NCI-H2227 (cell line): Measurements from ENCODE around the gene TDRD7.

Experiments
- DNase-seq: peaks from one replicate; lab custom pipeline; 2025; ENCODE audit not compliant: unreplicated experiment; lab: John Stamatoyannopoulos, UW

Gene TDRD7

DNA sequence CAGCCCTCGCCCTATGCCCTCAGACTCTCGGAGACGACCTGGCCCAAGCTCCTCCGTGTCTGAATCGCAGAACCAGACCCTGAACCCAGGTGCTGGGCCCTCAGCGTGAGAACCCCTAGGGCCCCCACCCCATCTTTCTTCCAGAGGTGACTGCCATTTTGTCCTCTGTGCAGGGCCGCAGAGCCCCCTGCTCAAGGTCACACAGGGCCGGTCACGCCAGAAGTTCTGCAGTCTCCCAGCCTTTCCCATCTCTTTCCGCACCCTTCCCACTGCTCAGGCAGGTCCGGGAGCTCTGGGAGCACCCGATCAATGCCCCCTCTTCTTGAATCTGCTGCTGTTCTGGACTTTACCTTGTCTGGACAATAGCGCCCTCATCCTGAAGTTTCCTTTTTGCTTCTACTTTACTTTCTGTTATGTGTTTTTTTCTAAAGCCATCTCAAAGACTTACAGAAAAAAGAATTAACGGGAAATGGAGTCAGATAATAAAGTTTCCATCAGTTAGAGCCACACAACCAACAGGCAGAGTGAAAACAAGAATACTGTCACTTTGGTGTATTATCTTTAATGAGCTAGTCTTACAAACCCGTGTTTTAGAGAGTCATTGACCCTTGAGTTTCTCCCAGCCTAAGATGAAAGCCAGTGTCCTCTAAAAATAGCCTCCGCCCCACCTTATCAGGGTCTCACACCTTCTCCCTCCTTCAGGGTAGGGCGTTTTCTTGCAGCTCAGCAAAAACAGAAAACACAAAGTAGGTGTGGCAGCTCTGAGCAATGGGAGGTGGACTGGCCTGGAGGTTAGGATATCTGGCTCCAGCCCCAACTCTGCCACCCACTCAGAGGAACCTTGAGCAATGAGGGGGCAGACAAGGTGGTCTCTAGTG is 91.3 kb downstream of the TDRD7 start:
- DNase-seq, result no peak

DNA sequence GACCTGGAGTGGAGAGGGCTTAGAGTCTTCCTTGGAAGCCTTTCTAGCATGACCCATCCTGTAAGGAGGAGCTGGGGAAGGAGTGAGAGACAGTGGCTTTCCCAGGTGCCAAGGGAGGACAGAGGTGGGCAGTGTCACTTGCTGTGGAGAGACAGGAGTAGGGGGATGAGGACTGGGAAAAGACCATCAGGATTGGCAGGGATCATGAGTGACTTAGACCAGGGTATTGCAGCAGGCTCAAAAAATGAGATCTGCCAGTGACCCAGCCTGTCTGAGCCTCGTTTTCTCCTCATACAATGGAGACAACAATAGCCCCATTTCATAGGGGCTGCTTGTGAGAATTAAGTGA is 91.9 kb downstream of the TDRD7 start:
- no peak for DNase-seq

DNA sequence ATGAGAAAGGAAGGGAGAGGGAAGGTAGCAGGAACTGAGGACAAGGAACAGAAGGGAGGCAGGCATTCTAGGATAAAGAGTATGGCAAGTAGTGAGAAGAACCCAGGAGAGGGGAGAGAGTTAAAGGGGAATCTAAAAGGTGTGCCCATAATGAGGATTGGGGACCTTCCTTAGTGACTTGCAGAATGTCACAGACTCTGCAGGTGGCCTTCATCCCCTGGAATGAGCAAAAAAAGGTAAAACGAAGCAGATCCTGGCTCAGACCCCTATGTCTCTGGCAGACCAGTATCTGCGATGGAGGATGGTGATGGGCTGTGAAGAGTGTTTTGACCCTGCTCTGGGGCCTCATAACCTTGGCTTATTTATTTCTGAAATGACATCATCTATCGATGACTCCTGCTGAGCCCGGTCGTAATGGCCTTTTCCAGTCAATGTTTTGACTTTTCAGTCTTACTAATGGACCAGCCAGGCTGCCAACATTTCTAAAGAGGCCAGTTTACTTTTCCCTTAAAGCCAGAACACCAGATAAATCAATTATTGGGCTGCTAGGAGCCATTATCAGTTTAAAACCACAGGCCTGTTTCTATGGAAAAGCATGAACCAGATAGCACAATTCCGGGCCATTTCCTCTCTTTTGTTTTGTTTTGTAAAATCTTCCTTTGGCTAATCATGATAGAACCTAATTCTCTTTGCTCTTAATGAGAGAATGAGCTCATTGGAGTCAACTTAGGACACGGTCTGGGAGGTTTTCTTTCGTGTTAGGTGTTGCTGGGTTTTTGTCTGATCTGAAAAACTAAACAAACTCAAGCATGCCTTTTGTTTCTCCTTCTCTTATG is 92.7 kb downstream of the TDRD7 start:
- DNase-seq, result no peak

DNA sequence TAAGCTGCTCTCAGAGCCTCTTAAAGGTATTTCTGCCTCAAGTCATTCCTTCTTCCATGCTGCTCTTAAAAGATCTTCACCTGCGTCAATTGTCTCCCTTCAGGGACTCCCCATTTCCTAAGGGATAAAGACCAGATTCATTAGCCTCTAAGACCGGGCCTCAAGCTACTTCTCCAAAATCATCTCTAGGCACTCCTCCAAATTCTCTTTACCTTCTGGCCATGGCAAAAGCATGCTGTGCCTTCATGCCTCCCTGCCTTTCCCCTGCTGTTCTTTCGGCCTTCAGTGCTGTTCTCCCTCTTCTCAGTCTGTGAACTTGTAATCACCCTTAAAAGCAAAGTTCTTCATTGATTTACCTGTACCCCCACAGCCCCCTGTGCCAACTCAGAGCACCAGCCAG is 93.9 kb downstream of the TDRD7 start:
- no peak for DNase-seq

DNA sequence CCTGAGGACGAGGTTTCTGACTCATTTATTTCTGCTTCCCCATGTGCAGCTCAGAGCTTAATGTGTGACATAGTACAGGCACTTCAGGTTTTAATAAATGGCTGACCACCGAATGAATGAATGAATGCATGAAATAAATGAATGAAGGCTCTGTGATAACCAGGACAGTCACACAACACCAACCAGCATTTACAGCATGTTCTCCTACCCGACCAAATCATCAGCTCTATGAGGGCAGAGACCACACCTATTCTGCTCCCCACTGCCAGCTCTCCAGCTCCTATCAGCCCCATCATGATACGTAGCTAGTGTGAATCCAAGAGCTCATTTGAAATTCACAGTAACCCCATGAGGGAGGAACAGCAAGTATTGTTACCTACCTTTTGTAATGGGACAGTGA is 94.4 kb downstream of the TDRD7 start:
- DNase-seq, result no peak

DNA sequence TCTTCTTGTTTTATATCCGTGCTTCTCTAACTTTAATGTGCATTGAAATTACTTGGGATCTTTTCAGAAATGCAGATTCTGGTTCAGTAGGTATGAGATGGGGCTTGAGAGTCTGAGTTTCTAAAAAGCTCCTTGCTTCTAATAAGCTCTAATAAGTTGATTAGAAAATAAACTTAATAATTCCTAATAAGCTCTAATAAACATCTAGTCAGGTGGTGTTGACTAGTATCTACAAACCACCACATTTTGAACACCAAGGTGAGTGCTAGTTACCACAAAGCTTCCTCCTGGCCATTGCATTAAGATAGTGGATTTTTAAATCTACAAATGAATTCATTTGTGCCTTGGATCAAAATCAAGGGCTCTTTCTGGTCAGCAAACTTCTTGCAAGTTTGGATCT is 94.9 kb downstream of the TDRD7 start:
- DNase-seq, result no peak

DNA sequence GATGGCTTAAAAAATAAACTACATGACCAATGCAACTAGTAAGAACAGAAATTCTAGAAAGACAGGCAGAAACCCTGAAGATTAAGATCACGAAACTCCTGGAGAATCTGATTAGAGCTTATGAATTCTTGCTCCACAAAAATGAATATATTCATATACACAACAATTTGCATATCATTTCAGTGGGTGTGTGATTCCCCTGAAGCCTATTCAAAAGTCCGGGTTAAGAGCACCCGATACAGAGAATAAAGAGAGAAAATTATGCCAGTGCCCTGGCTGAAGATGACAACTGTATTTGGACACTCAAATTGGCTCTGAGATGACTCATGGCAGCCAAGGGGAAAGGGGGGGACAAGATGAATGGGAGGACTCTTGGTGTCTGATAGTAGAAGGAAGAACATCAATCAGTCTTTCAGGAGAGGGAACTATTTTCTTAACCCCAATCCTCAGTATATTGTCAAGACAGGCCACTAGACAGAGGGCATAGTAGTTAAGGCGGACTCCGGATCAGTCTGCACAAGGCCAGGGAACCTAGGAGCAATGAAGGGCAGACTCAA is 95.6 kb downstream of the TDRD7 start:
- no peak for DNase-seq

DNA sequence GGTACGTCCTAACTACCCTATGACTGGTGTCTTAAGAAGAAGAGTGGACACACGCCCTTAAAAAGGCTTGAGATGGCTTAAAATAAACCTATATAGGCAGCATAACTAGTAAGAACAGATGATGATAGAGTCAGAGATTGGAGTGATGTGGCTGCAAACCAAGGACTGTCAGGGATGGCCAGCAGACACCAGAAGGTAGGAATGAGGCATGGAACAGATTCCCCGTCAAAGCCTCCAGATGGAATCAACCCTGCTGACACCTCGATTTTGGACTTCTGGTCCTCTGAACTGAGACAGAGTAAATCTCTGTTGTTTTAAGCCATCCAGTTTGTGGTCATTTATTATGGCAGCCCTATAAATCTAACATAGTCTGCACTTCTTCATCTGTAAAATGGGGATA is 97.0 kb downstream of the TDRD7 start:
- DNase-seq, result no peak

DNA sequence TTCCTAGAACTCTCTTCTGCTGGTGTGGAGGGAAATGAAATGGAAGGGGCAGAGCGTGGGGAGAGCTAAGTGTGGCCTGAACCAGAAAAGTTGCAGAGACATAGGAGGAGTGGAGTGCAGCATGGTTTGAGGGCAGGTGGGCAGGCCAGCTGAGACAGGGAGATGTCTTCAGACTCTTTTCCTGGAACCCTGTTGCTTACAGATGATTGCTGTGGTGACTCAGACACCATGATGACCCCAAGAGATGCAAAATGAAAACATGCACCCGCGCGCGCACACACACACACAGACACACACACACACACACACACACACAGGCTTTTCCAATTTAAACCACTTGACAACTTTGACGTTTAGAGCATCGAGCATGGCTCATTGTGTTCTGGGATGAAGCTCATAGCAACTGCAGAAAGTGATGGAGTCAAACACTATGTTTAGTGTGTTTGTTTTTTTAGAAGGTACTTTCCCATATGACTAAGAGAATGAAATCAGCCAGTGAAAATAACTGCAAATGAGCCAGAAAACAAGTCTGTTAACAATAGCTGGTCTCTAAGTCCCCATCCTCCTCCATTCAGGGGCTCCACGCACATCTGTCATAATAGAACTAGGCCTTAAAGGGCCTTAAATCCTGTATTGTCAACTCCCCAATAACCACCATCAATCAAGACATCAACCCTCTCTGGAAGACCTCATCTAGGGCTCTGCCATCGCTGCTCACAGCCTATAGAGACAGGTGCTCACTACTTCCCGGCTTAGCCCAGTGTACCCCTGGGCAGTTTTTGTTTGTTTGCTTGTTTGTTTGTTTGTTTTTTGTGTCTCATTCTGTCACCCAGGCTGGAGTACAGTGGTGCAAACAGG is 99.1 kb downstream of the TDRD7 start:
- DNase-seq, result peak; percentile 45

DNA sequence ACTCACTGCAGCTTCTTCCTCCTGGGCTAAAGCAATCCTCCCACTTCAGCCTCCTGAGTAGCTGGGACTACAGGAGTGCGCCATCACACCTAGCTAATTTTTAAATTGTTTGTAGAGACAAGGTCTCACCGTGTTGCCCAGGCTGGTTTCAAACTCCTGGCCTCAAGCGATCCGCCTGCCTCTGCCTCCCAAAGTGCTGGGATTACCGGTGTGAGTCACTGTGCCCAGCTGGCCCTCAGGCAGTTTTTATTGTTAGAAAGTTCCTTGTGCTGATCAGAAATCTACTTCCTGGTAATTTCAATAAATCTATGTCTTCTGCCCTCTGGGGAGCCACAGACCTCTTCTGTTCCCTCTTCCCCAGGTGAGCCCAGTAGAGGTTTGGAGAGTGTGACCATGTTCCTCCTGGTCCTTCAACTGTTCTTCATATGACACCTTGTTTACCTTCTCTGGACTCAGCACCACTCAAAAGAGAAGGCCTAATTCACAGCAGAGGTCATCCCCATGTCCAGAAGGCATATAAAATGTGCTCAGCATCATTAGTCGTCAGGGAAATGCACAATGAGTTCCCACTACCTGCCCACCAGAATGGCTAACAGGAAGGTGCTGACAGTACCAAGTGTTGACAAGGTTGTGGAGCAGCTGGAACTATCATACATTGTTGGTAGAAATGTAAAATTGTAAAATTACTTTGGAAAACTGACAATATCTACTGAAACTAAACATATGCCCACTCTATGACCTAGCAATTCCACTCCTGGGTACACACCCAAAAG is 99.9 kb downstream of the TDRD7 start:
- DNase-seq, result no peak

DNA sequence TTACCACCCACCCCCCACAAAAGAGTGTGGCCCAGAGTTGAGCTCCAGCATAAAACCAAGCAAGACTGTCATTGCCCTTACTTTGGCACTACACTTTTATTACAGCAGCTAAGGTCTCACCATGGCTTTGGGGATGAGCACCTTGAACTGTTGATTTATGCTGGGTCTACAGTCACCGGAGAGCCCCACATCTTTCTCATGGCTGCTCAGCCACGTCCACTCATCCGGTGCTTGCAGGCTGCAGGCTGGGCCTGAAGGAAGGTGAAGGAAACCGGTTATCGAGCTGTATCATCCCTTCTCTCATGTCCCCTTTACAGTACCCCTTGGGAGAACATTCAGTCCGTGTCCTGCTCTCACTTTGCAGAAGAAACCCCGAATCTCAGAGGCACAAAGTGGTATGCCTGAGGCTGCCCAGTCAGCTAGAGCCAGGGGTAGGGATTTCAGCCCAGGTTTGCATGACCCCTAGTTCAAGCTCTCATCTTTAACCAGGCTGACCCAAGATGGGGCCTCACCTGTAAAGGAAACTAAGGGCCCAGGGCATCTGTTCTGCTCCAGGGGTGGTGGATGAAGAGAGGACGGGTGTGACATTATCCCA is 101.2 kb downstream of the TDRD7 start:
- DNase-seq, result no peak

DNA sequence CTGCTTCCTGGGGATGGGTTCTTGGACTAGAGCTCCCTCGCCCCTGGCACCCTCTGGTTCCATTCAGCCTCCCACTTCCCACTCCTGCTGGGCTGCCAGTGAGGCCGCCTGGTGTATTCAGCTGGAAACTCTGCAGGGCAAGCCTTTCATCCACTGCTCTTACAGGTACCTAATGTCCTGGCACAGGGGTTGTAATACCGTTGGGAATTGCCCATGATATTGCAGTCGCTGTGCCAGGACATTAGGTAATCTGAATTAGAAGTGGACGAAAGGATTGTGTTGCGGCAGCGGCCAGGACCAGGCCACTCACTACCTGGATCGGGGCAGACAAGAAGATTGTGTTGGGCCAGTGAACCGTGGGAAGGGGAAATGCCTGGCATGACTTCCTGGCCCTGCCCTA is 102.6 kb downstream of the TDRD7 start:
- DNase-seq, result no peak

DNA sequence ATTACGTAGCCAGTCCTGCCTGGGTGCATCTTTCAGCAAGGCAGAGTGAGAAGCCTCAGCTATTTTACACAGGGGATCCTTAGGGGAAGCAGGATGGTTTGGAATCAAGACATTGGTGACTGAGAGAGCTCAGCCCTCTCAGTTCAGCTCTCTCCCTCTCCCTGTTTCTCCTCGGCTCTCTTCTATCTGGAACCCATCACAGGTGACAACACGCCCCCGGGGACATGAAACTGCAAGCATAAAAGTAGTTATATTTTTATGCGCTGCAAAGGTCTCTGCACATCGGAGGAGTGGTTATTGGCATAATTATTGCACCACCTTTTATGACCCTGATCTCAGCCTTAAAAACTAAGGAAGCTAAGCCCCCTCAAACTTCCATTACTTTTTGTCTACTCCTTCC is 103.8 kb downstream of the TDRD7 start:
- DNase-seq, result no peak

DNA sequence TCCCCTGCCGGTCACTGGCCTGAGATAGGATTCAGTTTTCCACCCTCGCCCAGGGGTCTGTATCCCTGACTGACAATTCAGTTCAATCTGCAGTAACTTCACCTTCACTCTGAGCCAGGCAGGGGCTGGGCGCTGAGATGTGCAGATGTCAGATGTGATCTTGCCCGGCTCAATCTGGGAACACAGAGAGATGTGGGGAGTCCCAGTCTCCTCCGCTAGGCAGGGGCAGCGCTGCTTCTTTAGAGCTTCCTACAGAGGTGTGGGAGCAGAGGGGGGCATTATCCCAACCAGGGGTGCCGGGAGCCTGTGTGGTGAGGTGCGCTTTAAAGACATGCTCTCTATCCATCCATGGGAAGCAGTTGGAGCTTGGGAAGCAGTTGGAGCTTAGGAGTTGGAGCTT is 104.2 kb downstream of the TDRD7 start:
- no peak for DNase-seq

DNA sequence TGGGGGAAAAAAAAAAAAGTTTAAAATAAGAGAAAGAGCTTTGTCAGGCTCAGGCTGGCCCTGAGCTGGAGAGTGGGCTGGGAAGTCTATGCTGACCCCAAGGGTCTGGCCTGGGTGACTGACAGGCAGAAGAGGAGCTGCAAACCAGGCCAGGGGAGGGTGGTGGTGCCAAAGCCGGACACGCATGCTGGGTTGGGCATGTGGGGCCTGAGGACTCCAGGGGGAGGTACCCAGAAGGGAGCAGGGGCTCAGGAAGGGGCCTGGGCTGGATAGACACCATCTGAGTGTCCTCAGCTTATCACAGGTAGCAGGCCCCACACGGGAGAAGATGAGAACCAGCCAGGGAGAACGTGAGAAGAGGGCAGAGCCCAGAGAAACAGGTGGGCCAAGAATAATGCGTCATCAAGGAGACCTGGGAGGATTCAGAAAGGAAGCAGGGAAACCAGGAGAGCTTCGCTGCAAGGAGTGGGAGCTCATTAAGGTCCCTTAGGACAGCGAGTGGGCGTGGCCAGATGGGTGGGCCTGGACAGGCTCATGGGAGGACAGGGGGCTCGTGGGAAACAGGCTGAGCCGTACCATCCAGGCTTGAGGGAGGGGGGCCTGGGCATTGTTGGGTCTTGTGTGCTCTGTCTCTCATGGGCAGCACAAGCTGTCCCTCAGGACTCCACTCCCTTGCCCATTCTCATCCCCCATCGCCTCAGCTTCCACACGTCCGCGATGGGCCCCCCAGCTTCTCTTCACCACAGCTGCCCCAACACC is 105.6 kb downstream of the TDRD7 start:
- no peak for DNase-seq

DNA sequence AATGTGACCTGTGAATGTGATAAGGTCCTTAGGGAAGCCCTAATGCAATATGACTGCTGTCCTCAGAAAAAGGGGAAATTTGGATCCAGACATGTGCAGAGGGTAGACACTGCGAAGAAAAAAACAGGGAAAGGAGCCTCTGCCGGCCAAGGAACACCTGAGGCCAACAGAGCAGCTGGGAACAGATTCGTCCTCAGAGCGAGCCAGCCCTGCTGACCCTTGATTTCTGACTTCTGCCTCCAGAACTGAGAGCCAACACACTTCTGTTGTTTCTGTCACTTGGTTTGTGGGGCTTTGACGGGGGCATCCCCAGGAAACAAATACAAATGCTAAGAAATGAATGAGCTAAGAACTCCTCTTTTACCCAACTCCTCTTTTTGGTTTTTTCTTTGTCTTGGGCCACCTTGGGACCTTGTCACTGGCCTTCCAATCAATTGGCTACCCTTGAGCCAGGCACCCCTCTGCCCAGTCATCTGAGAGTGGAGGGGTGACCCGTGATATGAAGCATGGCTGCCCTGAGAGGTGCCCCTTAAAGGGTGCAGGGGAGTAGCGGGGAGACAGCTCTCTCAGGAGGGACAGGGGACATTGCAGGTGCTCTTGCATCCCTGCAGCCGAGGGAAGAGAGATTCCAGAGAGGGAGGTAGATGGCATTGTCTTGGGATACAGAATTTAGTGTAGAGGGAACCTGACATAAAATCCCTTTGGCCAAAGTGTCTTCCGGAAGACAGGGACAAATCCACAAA is 106.4 kb downstream of the TDRD7 start:
- no peak for DNase-seq

DNA sequence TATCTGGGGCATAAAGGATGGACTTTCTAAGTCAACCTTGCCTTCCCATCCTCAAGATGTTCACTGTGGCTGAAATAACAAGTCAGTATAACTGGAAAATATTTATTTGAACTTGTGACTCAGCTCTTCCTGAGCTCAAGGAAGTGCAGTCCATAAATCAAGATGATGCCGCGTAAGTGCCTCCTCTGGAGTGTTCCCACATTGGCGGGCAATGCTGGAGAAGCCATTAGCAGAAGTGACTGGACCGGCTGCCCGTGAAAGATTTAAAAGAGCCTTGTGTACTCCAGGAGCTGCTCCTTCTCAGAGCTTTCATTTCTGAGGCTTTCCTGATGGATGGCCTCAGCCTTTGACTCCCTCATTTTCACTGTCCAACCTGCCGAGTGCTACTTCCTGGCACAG is 107.0 kb downstream of the TDRD7 start:
- peak; percentile 48 for DNase-seq

DNA sequence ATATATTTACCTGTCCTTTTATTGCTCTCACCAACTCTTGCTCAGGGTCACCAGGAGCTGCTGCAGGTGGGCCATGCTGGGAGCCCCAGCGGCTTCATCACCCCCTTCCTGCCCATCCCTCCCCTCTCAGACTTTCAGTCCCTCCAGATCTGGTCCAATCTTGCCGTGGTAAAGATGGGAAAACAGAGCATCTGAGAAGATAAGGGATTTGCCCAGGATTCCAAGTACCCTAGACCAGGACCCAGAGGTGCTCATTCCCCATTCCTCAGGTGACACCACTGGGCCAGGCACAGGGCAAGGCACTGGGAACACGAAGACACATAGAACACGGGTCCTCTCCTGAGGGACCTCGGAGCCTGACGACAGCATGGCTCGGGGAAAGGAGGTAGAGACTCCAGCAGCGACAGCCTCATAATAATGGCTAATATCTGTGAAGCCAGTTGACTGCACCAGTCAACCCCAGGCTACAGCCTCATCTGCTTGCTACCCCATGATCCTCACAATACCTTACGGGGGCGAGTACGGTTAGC is 107.6 kb downstream of the TDRD7 start:
- DNase-seq, result no peak
